ENCODE results near the gene AFG1L. TPM values are rescaled to one million over a fixed set of nuclear protein-coding genes. Genes with fewer than 3 reads are reported as not detected.

The AFG1L gene
- total RNA-seq, 1 experiment from 2014 or later: 4.9 TPM

GRCh38 chr6:108549241-108549640 lies 254.4 kb downstream of the AFG1L start:
- no peaks in the 10 kb centered on the region for H3K36me3 ChIP-seq (ENCODE audit: control insufficient read depth in 1 of 2, insufficient read depth in 2 of 2, low read length in 2 of 2)
- no peaks in the 10 kb centered on the region for H3K9me2 ChIP-seq (ENCODE audit: insufficient read depth)
- ChIA-PET CTCF (no interaction called here), RAD21 (ENCODE audit: low non-redundant PET in 1 of 2, low total read pairs in 2 of 2, uncharacterized antibody in 2 of 2, unreplicated experiment in 2 of 2) (no interaction called here), POLR2A (no interaction called here)
- no peak overlapping the region for H3K4me2 ChIP-seq (ENCODE audit: low read length)
- no peak for DNase-seq (ENCODE audit: low read depth, low spot score)
- H2AFZ ChIP-seq (ENCODE audit: low read depth, low read length, poor library complexity, severe bottlenecking): no peak overlapping the region
- no peak overlapping the region for H3K9ac ChIP-seq (ENCODE audit: low read length)
- no peaks in the 10 kb centered on the region for H3K9me3 ChIP-seq (ENCODE audit: control insufficient read depth in 1 of 2, insufficient read depth in 1 of 2, low read depth in 1 of 2, low read length in 2 of 2)
- H3K27ac ChIP-seq (ENCODE audit: low read depth, low read length): no peak overlapping the region
- intact Hi-C loops (cut with micrococcal nuclease): loop anchor here (10.0 kb wide), 1 partner anchor 616 kb away; no protein-coding TSS in a partner anchor
- ATAC-seq: no peak
- TF ChIP-seq ZBTB33 (IDR thresholded peaks at IDR 0.05; ENCODE audit: extremely low read depth, insufficient replicate concordance, low read length) (no peak), ZNF274 (IDR thresholded peaks at IDR 0.05; ENCODE audit: low read depth, low read length) (no peak), EGR1 (IDR thresholded peaks at IDR 0.05; ENCODE audit: low read depth) (no peak), ZFX (IDR thresholded peaks at IDR 0.05) (no peak), TCF7L2 (IDR thresholded peaks at IDR 0.05; ENCODE audit: borderline replicate concordance, extremely low read depth, insufficient read depth, insufficient read length) (no peak), YY1 (IDR thresholded peaks at IDR 0.05; ENCODE audit: extremely low read depth, insufficient replicate concordance, low read depth, low read length) (no peak), POLR2AphosphoS5 (IDR thresholded peaks at IDR 0.05; ENCODE audit: low read depth, low read length) (no peak), CEBPB (IDR thresholded peaks at IDR 0.05; ENCODE audit: low read depth) (no peak), POLR2A (IDR thresholded peaks at IDR 0.05; ENCODE audit: borderline replicate concordance, extremely low read depth, insufficient read depth, insufficient read length) (no peak)
- TF ChIP-seq, protein P1, sequence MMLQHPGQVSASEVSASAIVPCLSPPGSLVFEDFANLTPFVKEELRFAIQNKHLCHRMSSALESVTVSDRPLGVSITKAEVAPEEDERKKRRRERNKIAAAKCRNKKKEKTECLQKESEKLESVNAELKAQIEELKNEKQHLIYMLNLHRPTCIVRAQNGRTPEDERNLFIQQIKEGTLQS (IDR thresholded peaks at IDR 0.05): no peak
- TF ChIP-seq, protein P2, sequence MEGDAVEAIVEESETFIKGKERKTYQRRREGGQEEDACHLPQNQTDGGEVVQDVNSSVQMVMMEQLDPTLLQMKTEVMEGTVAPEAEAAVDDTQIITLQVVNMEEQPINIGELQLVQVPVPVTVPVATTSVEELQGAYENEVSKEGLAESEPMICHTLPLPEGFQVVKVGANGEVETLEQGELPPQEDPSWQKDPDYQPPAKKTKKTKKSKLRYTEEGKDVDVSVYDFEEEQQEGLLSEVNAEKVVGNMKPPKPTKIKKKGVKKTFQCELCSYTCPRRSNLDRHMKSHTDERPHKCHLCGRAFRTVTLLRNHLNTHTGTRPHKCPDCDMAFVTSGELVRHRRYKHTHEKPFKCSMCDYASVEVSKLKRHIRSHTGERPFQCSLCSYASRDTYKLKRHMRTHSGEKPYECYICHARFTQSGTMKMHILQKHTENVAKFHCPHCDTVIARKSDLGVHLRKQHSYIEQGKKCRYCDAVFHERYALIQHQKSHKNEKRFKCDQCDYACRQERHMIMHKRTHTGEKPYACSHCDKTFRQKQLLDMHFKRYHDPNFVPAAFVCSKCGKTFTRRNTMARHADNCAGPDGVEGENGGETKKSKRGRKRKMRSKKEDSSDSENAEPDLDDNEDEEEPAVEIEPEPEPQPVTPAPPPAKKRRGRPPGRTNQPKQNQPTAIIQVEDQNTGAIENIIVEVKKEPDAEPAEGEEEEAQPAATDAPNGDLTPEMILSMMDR (IDR thresholded peaks at IDR 0.05 in 2 of 3, conservative IDR thresholded peaks at IDR 0.05 in 1 of 3; ENCODE audit: borderline replicate concordance in 1 of 3, insufficient read depth in 1 of 3, low read depth in 2 of 3, low read length in 2 of 3): no peak
- H4K20me1 ChIP-seq (ENCODE audit: insufficient read depth): no peaks in the 10 kb centered on the region
- H3K27me3 ChIP-seq (ENCODE audit: insufficient read depth, low read length): no peaks in the 10 kb centered on the region
- H3K4me1 ChIP-seq (ENCODE audit: control insufficient read depth in 1 of 2, insufficient read depth in 2 of 2, low read length in 2 of 2): no peaks in the 10 kb centered on the region
- no TSS peak for BruUV-seq (replicated peaks)
- no peak overlapping the region for H3K4me3 ChIP-seq (replicated peaks in 1 of 2; ENCODE audit: low read depth in 1 of 2, low read length in 2 of 2)
- no peaks in the 10 kb centered on the region for H3K79me2 ChIP-seq (ENCODE audit: insufficient read depth, low read length)

Measured in HCT116 (cell line).